Upper lobe of left lung (tissue), 6 donors: ENCODE results near the gene CLEC19A. TPM values are rescaled to one million over a fixed set of nuclear protein-coding genes. Genes with fewer than 3 reads are reported as not detected.

ENCODE experiments used
- ATAC-seq, 2 donors: fragments of 200-7000 bp; cut with Tn5 transposase; one replicate each; pipeline ENCODE4 v1.9.1; 2022; ENCODE audit warnings: mild to moderate bottlenecking in 2 of 2, moderate library complexity in 2 of 2; ENCODE audit not compliant: low FRiP score in 2 of 2
- DNase-seq, 2 donors: peaks; one replicate each; pipeline ENCODE4 v3.0.0-alpha.2; 2019 to 2020
- H3K27ac ChIP-seq, 4 donors: fragments of 200-600 bp; sonication (generic); one replicate each; pipeline ENCODE4 v1.5.1; 2016 to 2019
- H3K27me3 ChIP-seq, 4 donors: fragments of 200-600 bp; sonication (generic); one replicate each; pipeline ENCODE4 v1.5.1; 2017 to 2019
- H3K36me3 ChIP-seq, 4 donors: fragments of 200-600 bp; sonication (generic); one replicate each; pipeline ENCODE4 v1.5.1; 2016 to 2019
- H3K4me1 ChIP-seq, 4 donors: fragments of 200-600 bp; sonication (generic); one replicate each; pipeline ENCODE4 v1.5.1; 2018 to 2019
- H3K4me3 ChIP-seq, 4 donors: fragments of 200-600 bp; sonication (generic); one replicate each; pipeline ENCODE4 v1.5.1; 2017 to 2019; ENCODE audit warnings: mild to moderate bottlenecking in 2 of 4, moderate library complexity in 1 of 4
- H3K9me3 ChIP-seq, 4 donors: fragments of 200-600 bp; sonication (generic); one replicate each; pipeline ENCODE4 v1.5.1; 2018 to 2019
- CTCF ChIP-seq, 6 experiments: fragments of 450-650 bp in 4 of 6; fragments of 200-600 bp in 2 of 6; sonication (generic) in 2 of 6; IDR thresholded peaks; one replicate each; pipeline ENCODE4 v1.5.1; 2016 to 2019; ENCODE audit warnings: antibody characterized with exemption in 6 of 6
- EP300 ChIP-seq, 4 donors: sonication (generic); formaldehyde crosslinking; IDR thresholded peaks; one replicate each; pipeline ENCODE4 v1.5.1; 2017; ENCODE audit warnings: antibody characterized with exemption in 4 of 4, control low read depth in 2 of 4
- POLR2A ChIP-seq, 4 donors: fragments of 450-650 bp; IDR thresholded peaks; one replicate each; pipeline ENCODE4 v1.5.1; 2016 to 2017; ENCODE audit warnings: antibody characterized with exemption in 4 of 4, mild to moderate bottlenecking in 2 of 4
- POLR2AphosphoS5 ChIP-seq, 2 donors: sonication (generic); formaldehyde crosslinking; IDR thresholded peaks; one replicate each; pipeline ENCODE4 v1.5.1; 2017; ENCODE audit warnings: antibody characterized with exemption in 2 of 2
- WGBS, 2 donors: methylation state at CpG; one replicate each; pipeline ENCODE4 v1.1.5; 2017 to 2018; 5-methylcytosine and 5-hydroxymethylcytosine counted together
- total RNA-seq, 6 donors: library from RNA; depleted of rRNA in 4 of 6; stranded (reverse); fragments of >200 nt in 4 of 6; gene quantifications; one replicate each; pipeline versions ENCODE4 v1.1.0 to v1.2.1, GENCODE V29; 2016 to 2021
- donor health status: DM: no; HTN: no; CAD: no; lungs with moderate emphysema.
- donor health status: DM: no; HTN: yes; CAD: no; lungs with severe emphysema.

The CLEC19A gene
- total RNA-seq, 6 donors from 2014 or later, result not detected

- no peak for ATAC-seq
- 56% methylated on average over 3 to 7 of the region's 7 CpGs for WGBS, 2 donors
- Histone ChIP-seq H3K27ac (no peak overlapping the region), H3K4me1 (peaks cover 0 to 10% (median 3%) of the 10 kb centered on the region in 4 donors), H3K27me3 (no peaks in the 10 kb centered on the region), H3K36me3 (no peaks in the 10 kb centered on the region), H3K4me3 (no peak overlapping the region), H3K9me3 (no peaks in the 10 kb centered on the region)
- DNase-seq, result no peak
- TF ChIP-seq POLR2AphosphoS5 (IDR thresholded peaks at IDR 0.05), result no peak
- no peak for TF ChIP-seq CTCF (IDR thresholded peaks at IDR 0.05)
- TF ChIP-seq POLR2A (IDR thresholded peaks at IDR 0.05), result no peak
- no peak for TF ChIP-seq EP300 (IDR thresholded peaks at IDR 0.05)
Observed at GRCh38 chr16:19289811-19290485, 4.4 kb downstream of the CLEC19A start.

- Histone ChIP-seq H3K36me3 (no peaks in the 10 kb centered on the region), H3K9me3 (no peaks in the 10 kb centered on the region), H3K27ac (no peak overlapping the region), H3K4me3 (no peak overlapping the region), H3K4me1 (peaks cover 0 to 10% (median 3%) of the 10 kb centered on the region in 4 donors), H3K27me3 (no peaks in the 10 kb centered on the region)
- TF ChIP-seq CTCF (IDR thresholded peaks at IDR 0.05), result no peak
- no peak for TF ChIP-seq POLR2AphosphoS5 (IDR thresholded peaks at IDR 0.05)
- TF ChIP-seq EP300 (IDR thresholded peaks at IDR 0.05), result no peak
- no peak for TF ChIP-seq POLR2A (IDR thresholded peaks at IDR 0.05)
- WGBS, 2 donors, result 88 to 91% methylated on average over 2 of the region's 2 CpGs
- no peak for ATAC-seq
- DNase-seq, result no peak
Observed at GRCh38 chr16:19290860-19291259, 5.3 kb downstream of the CLEC19A start.

GRCh38 chr16:19291475-19291874, 5.9 kb downstream of the CLEC19A start:
- Histone ChIP-seq H3K36me3 (no peaks in the 10 kb centered on the region), H3K9me3 (no peaks in the 10 kb centered on the region), H3K4me3 (no peak overlapping the region), H3K4me1 (peaks cover 0 to 10% (median 3%) of the 10 kb centered on the region in 4 donors), H3K27me3 (no peaks in the 10 kb centered on the region), H3K27ac (no peak overlapping the region)
- TF ChIP-seq POLR2AphosphoS5 (IDR thresholded peaks at IDR 0.05), result no peak
- TF ChIP-seq POLR2A (IDR thresholded peaks at IDR 0.05), result no peak
- TF ChIP-seq CTCF (IDR thresholded peaks at IDR 0.05), result no peak
- no peak for TF ChIP-seq EP300 (IDR thresholded peaks at IDR 0.05)
- DNase-seq (no peak), ATAC-seq (no peak)
- WGBS, 2 donors, result 45 to 53% methylated on average over 4 of the region's 4 CpGs

- H3K36me3 ChIP-seq, result no peaks in the 10 kb centered on the region
- no peak overlapping the region for H3K27ac ChIP-seq
- no peaks in the 10 kb centered on the region for H3K9me3 ChIP-seq
- 79 to 90% methylated on average over 5 of the region's 5 CpGs for WGBS, 2 donors
- no peaks in the 10 kb centered on the region for H3K27me3 ChIP-seq
- no peak overlapping the region for H3K4me3 ChIP-seq
- TF ChIP-seq CTCF (IDR thresholded peaks at IDR 0.05), result no peak
- no peak for TF ChIP-seq POLR2AphosphoS5 (IDR thresholded peaks at IDR 0.05)
- TF ChIP-seq EP300 (IDR thresholded peaks at IDR 0.05), result no peak
- no peak for TF ChIP-seq POLR2A (IDR thresholded peaks at IDR 0.05)
- ATAC-seq, result no peak
- no peak for DNase-seq
- H3K4me1 ChIP-seq, result peaks cover 0 to 10% (median 3%) of the 10 kb centered on the region in 4 donors
Observed at GRCh38 chr16:19292186-19292585, 6.7 kb downstream of the CLEC19A start.

- ATAC-seq (peak; percentile 57 to 86), DNase-seq (peak in 1 of 2 donors; percentile 76)
- peaks cover 0 to 10% (median 3%) of the 10 kb centered on the region in 4 donors for H3K4me1 ChIP-seq
- TF ChIP-seq POLR2A (IDR thresholded peaks at IDR 0.05) (no peak), POLR2AphosphoS5 (IDR thresholded peaks at IDR 0.05) (no peak), CTCF (IDR thresholded peaks at IDR 0.05) (no peak), EP300 (IDR thresholded peaks at IDR 0.05) (no peak)
- no peak overlapping the region for H3K27ac ChIP-seq
- H3K36me3 ChIP-seq, result no peaks in the 10 kb centered on the region
- no peaks in the 10 kb centered on the region for H3K9me3 ChIP-seq
- WGBS, 2 donors, result 2 to 4% methylated on average over 5 of the region's 5 CpGs
- H3K27me3 ChIP-seq, result no peaks in the 10 kb centered on the region
- H3K4me3 ChIP-seq, result no peak overlapping the region
Observed at GRCh38 chr16:19294156-19294649, 8.7 kb downstream of the CLEC19A start.
